Measurements from ENCODE around the gene CACNB4.
"Not testable (repeated sequence)": the region's sequence is repeated elsewhere in the genome, so short reads cannot be mapped to it uniquely, and the experiment has no call there.

CACNB4 gene

DNA sequence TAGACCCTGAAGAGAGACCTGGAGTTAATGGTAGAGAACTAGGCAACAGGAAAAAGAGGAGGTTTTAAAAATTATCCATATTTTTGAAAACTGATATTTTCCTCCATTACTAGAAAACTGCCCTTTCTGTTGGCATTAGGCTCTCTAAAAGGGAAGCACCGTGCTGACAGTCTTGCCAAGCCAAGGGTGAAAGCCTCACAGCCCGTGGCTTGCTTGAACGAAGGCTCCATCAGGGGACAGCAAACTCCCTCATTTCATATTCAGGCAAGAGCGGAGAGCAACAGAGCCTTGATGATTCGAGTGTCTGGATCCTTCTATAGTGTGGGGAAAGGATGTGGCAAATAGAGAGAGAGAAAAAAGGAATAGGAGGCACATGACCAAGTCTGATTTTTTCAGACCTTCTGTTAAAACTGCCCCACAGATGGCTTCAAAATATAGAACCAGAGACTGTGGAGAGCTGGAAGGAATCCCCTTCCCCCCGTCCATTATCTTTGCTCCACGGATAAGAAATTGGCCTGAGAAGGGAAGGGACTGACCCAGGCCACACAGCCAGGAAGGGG, 67.0 kb downstream of the CACNB4 start:
- no peak overlapping the region for H3K4me3 ChIP-seq (ENCODE audit: insufficient read length, low read depth)

DNA sequence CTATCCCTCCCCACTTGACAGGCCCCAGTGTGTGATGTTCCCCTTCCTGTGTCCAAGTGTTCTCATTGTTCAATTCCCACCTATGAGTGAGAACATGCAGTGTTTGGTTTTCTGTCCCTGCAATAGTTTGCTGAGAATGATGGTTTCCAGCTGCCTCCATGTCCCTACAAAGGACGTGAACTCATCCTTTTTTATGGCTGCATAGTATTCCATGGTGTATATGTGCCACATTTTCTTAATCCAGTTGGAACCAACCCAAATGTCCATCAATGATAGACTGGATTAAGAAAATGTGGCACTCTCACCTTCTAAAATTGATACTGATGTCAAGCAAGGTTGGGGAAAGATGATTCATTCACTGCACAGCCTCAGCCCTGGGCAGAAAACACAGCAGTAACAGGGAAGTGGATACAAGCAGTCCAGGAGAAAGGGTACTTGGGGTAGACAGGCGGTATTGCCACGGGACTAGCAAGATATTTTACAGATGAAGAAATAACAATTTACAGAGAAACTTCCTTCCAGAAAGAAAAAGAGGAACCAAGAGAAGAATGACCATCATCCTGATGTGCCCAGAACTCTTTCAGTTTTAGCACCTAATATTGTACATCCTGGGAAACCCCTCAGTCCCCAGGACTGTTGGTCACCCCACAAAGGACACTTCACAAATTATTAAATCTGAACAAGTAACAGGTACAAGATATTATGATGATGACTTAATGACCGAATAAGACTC, 68.1 kb downstream of the CACNB4 start:
- DNase-seq (ENCODE audit: low read depth, low spot score) = not testable (repeated sequence)

More for the DNA sequence above, 67.0 kb downstream of the CACNB4 start:
- TF ChIP-seq YY1 (IDR thresholded peaks at IDR 0.05; ENCODE audit: insufficient read depth, insufficient read length) (no peak), ZNF274 (IDR thresholded peaks at IDR 0.05; ENCODE audit: low read depth, low read length) (no peak), SUZ12 (IDR thresholded peaks at IDR 0.05; ENCODE audit: extremely low read depth, insufficient read depth, insufficient read length) (no peak)
- no peaks in the 10 kb centered on the region for H3K27me3 ChIP-seq (ENCODE audit: insufficient read depth, insufficient read length)
- no peak overlapping the region for H3K9ac ChIP-seq (ENCODE audit: insufficient read length, low read depth)
- peaks cover 5% of the 10 kb centered on the region for H3K4me1 ChIP-seq (ENCODE audit: insufficient read depth, insufficient read length)
- no peak for DNase-seq (ENCODE audit: low read depth, low spot score)
- no peaks in the 10 kb centered on the region for H3K36me3 ChIP-seq (ENCODE audit: insufficient read depth, insufficient read length, low read length)
- H3K9me3 ChIP-seq (ENCODE audit: insufficient read depth, low read length) = no peaks in the 10 kb centered on the region

DNA sequence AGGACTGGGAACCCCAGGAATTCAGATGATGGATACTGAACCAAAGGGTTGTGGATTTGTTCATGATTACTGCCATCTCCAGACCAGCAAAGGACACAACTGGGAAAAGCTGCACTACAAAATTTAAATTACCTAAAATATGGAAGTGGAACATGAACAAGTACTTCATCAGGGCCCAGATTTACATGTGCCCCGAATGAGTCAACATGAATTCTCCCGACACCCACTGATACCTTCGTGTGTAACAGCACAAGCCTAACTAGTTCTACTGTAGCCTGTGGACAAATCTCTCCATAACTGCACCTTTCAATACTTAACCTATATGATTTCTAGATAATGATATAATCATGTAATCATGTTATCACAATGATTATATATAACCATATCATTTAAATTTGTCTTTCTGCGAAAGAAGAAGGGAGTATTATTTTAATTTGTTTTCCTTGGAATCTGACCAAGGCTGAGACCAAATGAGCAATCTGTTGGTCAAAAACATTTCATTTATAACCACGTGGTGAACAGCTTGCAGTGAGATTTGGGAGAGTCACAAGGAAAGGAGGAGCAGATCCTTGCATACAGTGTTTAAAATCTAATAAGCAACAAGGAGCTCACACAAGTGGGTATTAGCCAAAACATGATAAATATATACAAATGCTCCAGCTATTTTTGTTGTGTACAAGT, 70.5 kb downstream of the CACNB4 start:
- H3K36me3 ChIP-seq (ENCODE audit: insufficient read depth, insufficient read length, low read length) = no peaks in the 10 kb centered on the region
- H3K4me1 ChIP-seq (ENCODE audit: insufficient read depth, insufficient read length) = peaks cover 5% of the 10 kb centered on the region
- H3K9ac ChIP-seq (ENCODE audit: insufficient read length, low read depth) = no peak overlapping the region
- H3K27me3 ChIP-seq (ENCODE audit: insufficient read depth, insufficient read length) = no peaks in the 10 kb centered on the region
- DNase-seq (ENCODE audit: low read depth, low spot score) = no peak
- no peak for TF ChIP-seq ZNF274 (IDR thresholded peaks at IDR 0.05; ENCODE audit: low read depth, low read length)
- no peak for TF ChIP-seq SUZ12 (IDR thresholded peaks at IDR 0.05; ENCODE audit: extremely low read depth, insufficient read depth, insufficient read length)
- no peak for TF ChIP-seq YY1 (IDR thresholded peaks at IDR 0.05; ENCODE audit: insufficient read depth, insufficient read length)
- no peaks in the 10 kb centered on the region for H3K9me3 ChIP-seq (ENCODE audit: insufficient read depth, low read length)
- no peak overlapping the region for H3K4me3 ChIP-seq (ENCODE audit: insufficient read length, low read depth)

More for the DNA sequence above, 68.1 kb downstream of the CACNB4 start:
- not testable (repeated sequence) for H3K9ac ChIP-seq (ENCODE audit: insufficient read length, low read depth); H3K4me3 ChIP-seq (ENCODE audit: insufficient read length, low read depth); H3K27me3 ChIP-seq (ENCODE audit: insufficient read depth, insufficient read length); H3K9me3 ChIP-seq (ENCODE audit: insufficient read depth, low read length); H3K36me3 ChIP-seq (ENCODE audit: insufficient read depth, insufficient read length, low read length); H3K4me1 ChIP-seq (ENCODE audit: insufficient read depth, insufficient read length)

DNA sequence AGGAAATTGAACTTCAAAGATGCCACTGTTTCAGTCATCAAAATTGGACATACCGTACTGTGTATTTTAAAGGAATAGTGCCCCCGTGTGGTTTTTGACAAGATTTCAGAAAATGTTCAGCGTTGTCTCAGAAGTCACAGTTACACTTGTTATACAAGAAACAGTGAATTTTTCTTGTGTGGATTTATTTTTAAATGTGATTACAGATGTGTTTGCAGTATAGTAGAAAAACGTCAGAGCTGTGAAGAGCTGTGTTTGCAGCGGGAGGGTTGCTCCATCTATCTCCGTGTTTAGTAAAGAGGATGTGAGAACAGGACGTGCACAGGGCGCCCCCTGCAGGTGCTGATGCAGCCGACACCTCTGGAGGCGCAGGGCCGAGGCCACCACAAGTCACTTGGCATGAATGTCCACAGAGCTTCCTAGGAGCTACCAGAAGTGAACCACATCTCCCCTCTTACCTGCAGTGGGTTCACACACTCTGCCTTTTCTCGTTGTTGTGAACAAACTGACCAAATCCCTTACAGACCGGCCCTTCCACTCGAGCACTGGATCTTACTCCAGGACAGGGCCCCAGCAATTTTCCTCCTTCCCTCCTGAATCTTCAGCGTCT, 73.1 kb downstream of the CACNB4 start:
- H3K4me1 ChIP-seq (ENCODE audit: insufficient read depth, insufficient read length) = no peaks in the 10 kb centered on the region
- H3K4me3 ChIP-seq (ENCODE audit: insufficient read length, low read depth) = peak overlapping the region; percentile 8
- H3K9ac ChIP-seq (ENCODE audit: insufficient read length, low read depth) = peak overlapping the region; percentile 51
- DNase-seq (ENCODE audit: low read depth, low spot score) = peak; percentile 84
- H3K27me3 ChIP-seq (ENCODE audit: insufficient read depth, insufficient read length) = no peaks in the 10 kb centered on the region
- no peak for TF ChIP-seq SUZ12 (IDR thresholded peaks at IDR 0.05; ENCODE audit: extremely low read depth, insufficient read depth, insufficient read length)
- no peak for TF ChIP-seq YY1 (IDR thresholded peaks at IDR 0.05; ENCODE audit: insufficient read depth, insufficient read length)
- TF ChIP-seq ZNF274 (IDR thresholded peaks at IDR 0.05; ENCODE audit: low read depth, low read length) = no peak
- H3K36me3 ChIP-seq (ENCODE audit: insufficient read depth, insufficient read length, low read length) = no peaks in the 10 kb centered on the region
- no peaks in the 10 kb centered on the region for H3K9me3 ChIP-seq (ENCODE audit: insufficient read depth, low read length)

DNA sequence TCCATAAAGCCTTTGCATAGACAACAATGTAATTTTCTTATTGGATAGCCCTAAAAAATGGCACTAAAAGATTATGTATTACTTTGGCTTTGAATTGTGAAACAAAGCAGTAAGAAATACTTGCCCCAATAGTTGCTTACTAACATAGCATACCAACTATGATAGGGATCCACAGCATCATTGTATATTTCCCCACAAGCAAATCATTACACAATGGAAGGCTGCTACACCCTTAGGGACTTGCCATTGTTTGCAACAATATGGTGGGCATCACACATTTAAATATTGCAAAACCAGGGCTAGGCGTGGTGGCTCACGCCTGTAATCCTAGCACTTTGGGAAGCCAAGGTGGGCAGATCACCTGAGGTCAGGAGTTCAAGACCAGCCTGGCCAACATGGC, 74.4 kb downstream of the CACNB4 start:
- no peaks in the 10 kb centered on the region for H3K4me1 ChIP-seq (ENCODE audit: insufficient read depth, insufficient read length)
- no peak for DNase-seq (ENCODE audit: low read depth, low spot score)
- H3K4me3 ChIP-seq (ENCODE audit: insufficient read length, low read depth) = no peak overlapping the region
- H3K9me3 ChIP-seq (ENCODE audit: insufficient read depth, low read length) = no peaks in the 10 kb centered on the region
- H3K9ac ChIP-seq (ENCODE audit: insufficient read length, low read depth) = no peak overlapping the region
- H3K36me3 ChIP-seq (ENCODE audit: insufficient read depth, insufficient read length, low read length) = no peaks in the 10 kb centered on the region
- no peak for TF ChIP-seq SUZ12 (IDR thresholded peaks at IDR 0.05; ENCODE audit: extremely low read depth, insufficient read depth, insufficient read length)
- no peak for TF ChIP-seq YY1 (IDR thresholded peaks at IDR 0.05; ENCODE audit: insufficient read depth, insufficient read length)
- TF ChIP-seq ZNF274 (IDR thresholded peaks at IDR 0.05; ENCODE audit: low read depth, low read length) = no peak
- no peaks in the 10 kb centered on the region for H3K27me3 ChIP-seq (ENCODE audit: insufficient read depth, insufficient read length)

DNA sequence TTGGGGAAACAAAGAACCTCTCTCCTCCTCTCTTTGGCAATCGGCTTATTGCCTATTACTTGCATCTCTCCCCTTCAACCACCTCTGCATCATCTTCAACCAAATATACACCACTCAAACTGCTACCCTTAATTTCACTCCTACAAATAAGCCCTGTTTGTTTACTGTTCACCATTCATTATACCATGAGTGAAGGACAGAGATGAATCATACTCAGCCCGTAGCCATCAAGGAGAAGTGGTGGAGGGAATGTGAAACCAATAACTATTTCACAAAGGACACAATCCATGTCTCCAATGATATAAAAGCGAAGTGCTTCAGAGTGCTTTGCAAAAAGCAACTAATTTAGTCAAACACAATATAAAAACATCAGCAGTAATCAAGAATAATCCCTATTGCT, 76.8 kb downstream of the CACNB4 start:
- Histone ChIP-seq H3K4me1 (ENCODE audit: insufficient read depth, insufficient read length) (no peaks in the 10 kb centered on the region), H3K9me3 (ENCODE audit: insufficient read depth, low read length) (no peaks in the 10 kb centered on the region), H3K9ac (ENCODE audit: insufficient read length, low read depth) (no peak overlapping the region), H3K36me3 (ENCODE audit: insufficient read depth, insufficient read length, low read length) (no peaks in the 10 kb centered on the region), H3K27me3 (ENCODE audit: insufficient read depth, insufficient read length) (no peaks in the 10 kb centered on the region), H3K4me3 (ENCODE audit: insufficient read length, low read depth) (no peak overlapping the region)
- no peak for DNase-seq (ENCODE audit: low read depth, low spot score)
- no peak for TF ChIP-seq YY1 (IDR thresholded peaks at IDR 0.05; ENCODE audit: insufficient read depth, insufficient read length)
- TF ChIP-seq ZNF274 (IDR thresholded peaks at IDR 0.05; ENCODE audit: low read depth, low read length) = no peak
- TF ChIP-seq SUZ12 (IDR thresholded peaks at IDR 0.05; ENCODE audit: extremely low read depth, insufficient read depth, insufficient read length) = no peak

DNA sequence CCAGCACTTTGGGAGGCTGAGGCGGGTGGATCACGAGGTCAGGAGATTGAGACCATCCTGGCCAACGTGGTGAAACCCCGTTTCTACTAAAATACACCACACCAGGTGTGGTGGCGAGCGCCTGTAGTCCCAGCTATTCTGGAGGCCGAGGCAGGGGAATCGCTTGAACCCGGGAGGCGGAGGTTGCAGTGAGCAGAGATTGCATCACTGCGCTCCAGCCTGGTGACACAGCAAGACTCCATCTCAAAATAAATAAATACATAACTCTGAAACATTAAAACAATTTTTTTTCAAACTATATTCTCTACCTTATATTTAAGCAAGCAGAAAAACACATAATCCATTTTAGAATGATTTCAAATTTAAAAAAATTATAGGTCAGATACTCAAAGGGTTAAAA, 77.8 kb downstream of the CACNB4 start:
- H3K4me3 ChIP-seq (ENCODE audit: insufficient read length, low read depth); H3K27me3 ChIP-seq (ENCODE audit: insufficient read depth, insufficient read length); H3K9ac ChIP-seq (ENCODE audit: insufficient read length, low read depth); H3K36me3 ChIP-seq (ENCODE audit: insufficient read depth, insufficient read length, low read length); DNase-seq (ENCODE audit: low read depth, low spot score); H3K4me1 ChIP-seq (ENCODE audit: insufficient read depth, insufficient read length); H3K9me3 ChIP-seq (ENCODE audit: insufficient read depth, low read length): not testable (repeated sequence)
